ENCODE measurements around the gene SMIM10L2A.

GRCh38 chrX:135389243-135389642 lies 32.5 kb upstream of the SMIM10L2A start:
- TF ChIP-seq CTCF (conservative IDR thresholded peaks at IDR 0.05 in 1 of 2, IDR thresholded peaks at IDR 0.05 in 1 of 2; ENCODE audit: extremely low read depth in 1 of 2, insufficient read depth in 1 of 2, low read depth in 1 of 2, low read length in 2 of 2) = no peak
- no peak for TF ChIP-seq EZH2 (IDR thresholded peaks at IDR 0.05; ENCODE audit: borderline replicate concordance, low read length)
